Measurements from ENCODE around the gene TNFRSF12A.
"Not testable (repeated sequence)": the region's sequence is repeated elsewhere in the genome, so short reads cannot be mapped to it uniquely, and the experiment has no call there.

Gene TNFRSF12A

GRCh38 chr16:3060339-3061127 lies 40.4 kb downstream of the TNFRSF12A start:
- DNase-seq (ENCODE audit: low read depth in 2 of 3, low spot score in 2 of 3), result no peak

- DNase-seq (ENCODE audit: low read depth in 2 of 3, low spot score in 2 of 3), result no peak
These were observed 42.4 kb downstream of the TNFRSF12A start for GRCh38 chr16:3062553-3062952.

GRCh38 chr16:3063625-3064386 lies 43.6 kb downstream of the TNFRSF12A start:
- DNase-seq (ENCODE audit: low read depth in 2 of 3, low spot score in 2 of 3), result no peak

GRCh38 chr16:3065069-3065741 lies 45.0 kb downstream of the TNFRSF12A start, which contains the start of gene IL32:
IL32 (plus strand) TSS chr16:3065640; CDS start chr16:3065812, 172 bp downstream.
- peak in 1 of 3 experiments; percentile 59 for DNase-seq (ENCODE audit: low read depth in 2 of 3, low spot score in 2 of 3)

GRCh38 chr16:3065742-3066439 lies 45.7 kb downstream of the TNFRSF12A start:
- DNase-seq (ENCODE audit: low read depth in 2 of 3, low spot score in 2 of 3), result no peak

- no peak for DNase-seq (ENCODE audit: low read depth in 2 of 3, low spot score in 2 of 3)
These were observed 46.2 kb downstream of the TNFRSF12A start for GRCh38 chr16:3066440-3066748.

GRCh38 chr16:3068487-3068886 lies 48.3 kb downstream of the TNFRSF12A start:
- no peak for DNase-seq (ENCODE audit: low read depth in 2 of 3, low spot score in 2 of 3)

- DNase-seq (ENCODE audit: low read depth in 2 of 3, low spot score in 2 of 3), result not testable (repeated sequence)
These were observed 49.0 kb downstream of the TNFRSF12A start for GRCh38 chr16:3069146-3069545.

GRCh38 chr16:3070608-3071111 lies 50.5 kb downstream of the TNFRSF12A start:
- DNase-seq (ENCODE audit: low read depth in 2 of 3, low spot score in 2 of 3), result no peak

- DNase-seq (ENCODE audit: low read depth in 2 of 3, low spot score in 2 of 3), result no peak
These were observed 51.5 kb downstream of the TNFRSF12A start for GRCh38 chr16:3071655-3072054.

Data from activated CD8-positive, alpha-beta memory T cell treated with anti-CD3 and anti-CD28 coated beads for 48 hours (primary cell).